A673 (cell line): Measurements from ENCODE around the gene OSM. TPM values are rescaled to one million over a fixed set of nuclear protein-coding genes. Genes with fewer than 3 reads are reported as not detected.

Experiments
- BruUV-seq: library from RNA; stranded (reverse); fragments of 400-500 nt; replicated peaks from 2 replicates; lab custom pipeline; 2021; lab: Mats Ljungman, UMichigan
- CTCF ChIA-PET: fragments of 300-600 bp; sonication (Branson Sonifier 250); formaldehyde crosslinking; loops from one replicate; lab custom pipeline; 2022; ENCODE audit warnings: antibody characterized with exemption; lab: Charles Lee
- POLR2A ChIA-PET: fragments of 300-600 bp; sonication (Branson Sonifier 250); formaldehyde crosslinking; loops from one replicate; lab custom pipeline; 2022; ENCODE audit warnings: antibody characterized with exemption; ENCODE audit not compliant: low non-redundant PET; lab: Charles Lee
- DNase-seq: peaks from one replicate; pipeline ENCODE4 v3.0.0-alpha.2; 2015; ENCODE audit warnings: low spot score
- H3K27ac ChIP-seq: fragments of 200-600 bp; sonication (generic); 2 replicates; pipeline ENCODE4 v1.5.1; 2016; ENCODE audit warnings: mixed run types, low read depth, mild to moderate bottlenecking, mixed read lengths, antibody characterized with exemption, low read length; ENCODE audit not compliant: poor library complexity, severe bottlenecking
- H3K27me3 ChIP-seq: fragments of 200-600 bp; sonication (generic); replicated peaks from 2 replicates; pipeline ENCODE4 v1.6.1; 2017; ENCODE audit warnings: mixed run types, low read depth, mild to moderate bottlenecking, mixed read lengths, antibody characterized with exemption, low read length; ENCODE audit not compliant: insufficient read depth, poor library complexity
- H3K36me3 ChIP-seq: fragments of 200-600 bp; sonication (generic); 2 replicates; pipeline ENCODE4 v1.6.1; 2016; ENCODE audit warnings: mixed run types, mild to moderate bottlenecking, mixed read lengths, antibody characterized with exemption, low read length; ENCODE audit not compliant: insufficient read depth, poor library complexity, severe bottlenecking
- H3K4me1 ChIP-seq: fragments of 200-600 bp; sonication (generic); 2 replicates; pipeline ENCODE4 v1.6.1; 2017; ENCODE audit warnings: mixed run types, mild to moderate bottlenecking, mixed read lengths, antibody characterized with exemption, low read length; ENCODE audit not compliant: insufficient read depth, poor library complexity, severe bottlenecking
- H3K4me3 ChIP-seq: fragments of 200-600 bp; sonication (generic); 2 replicates; pipeline ENCODE4 v1.5.1; 2016; ENCODE audit warnings: low read depth, mixed run types, mild to moderate bottlenecking, mixed read lengths, low read length; ENCODE audit not compliant: poor library complexity, severe bottlenecking
- H3K9me3 ChIP-seq: fragments of 200-600 bp; sonication (generic); 2 replicates; pipeline ENCODE4 v1.6.1; 2016; ENCODE audit warnings: mixed run types, low read depth, mild to moderate bottlenecking, mixed read lengths, antibody characterized with exemption, low read length; ENCODE audit not compliant: poor library complexity, severe bottlenecking
- CTCF ChIP-seq: fragments of 300-800, 200-600 bp; sonication (generic); conservative IDR thresholded peaks from 2 replicates; pipeline ENCODE4 v1.5.1; 2017; ENCODE audit warnings: low read depth, mild to moderate bottlenecking, antibody characterized with exemption, low read length, moderate library complexity, mixed read lengths
- EZH2 ChIP-seq: fragments of 200-600 bp; sonication (generic); IDR thresholded peaks from 2 replicates; pipeline ENCODE4 v1.6.1; 2017; ENCODE audit warnings: borderline replicate concordance, low read depth, mild to moderate bottlenecking, mixed read lengths, antibody characterized with exemption, low read length; ENCODE audit not compliant: poor library complexity, severe bottlenecking
- intact Hi-C: fragments of 100-400 bp; cut with micrococcal nuclease; formaldehyde crosslinking; loops from one replicate; pipeline ENCODE4 v1.10.0; 2022; ENCODE audit not compliant: unreplicated experiment
- total RNA-seq: library from RNA; stranded (reverse); gene quantifications from 2 replicates; pipeline ENCODE4 v1.2.3, GENCODE V29; 2021

The OSM gene
- total RNA-seq, 1 experiment from 2014 or later, result not detected

GRCh38 chr22:30273711-30274436 is 7.2 kb upstream of the OSM start:
- H3K27ac ChIP-seq, result no peak overlapping the region
- H3K9me3 ChIP-seq, result no peaks in the 10 kb centered on the region
- H3K4me3 ChIP-seq, result no peak overlapping the region
- no peak for TF ChIP-seq EZH2
- TF ChIP-seq CTCF, result no peak
- ChIA-PET POLR2A (interaction anchor here (0.6 kb wide), 1 partner anchor 667 kb away, joined by 3 read pairs; no protein-coding TSS in a partner anchor), CTCF (no interaction called here)
- no peaks in the 10 kb centered on the region for H3K36me3 ChIP-seq
- no peaks in the 10 kb centered on the region for H3K4me1 ChIP-seq
- H3K27me3 ChIP-seq, result no peaks in the 10 kb centered on the region
- DNase-seq, result no peak
- intact Hi-C loops, result no loop called here
- no TSS peak for BruUV-seq

GRCh38 chr22:30272781-30273601 is 6.3 kb upstream of the OSM start:
- Histone ChIP-seq H3K36me3 (no peaks in the 10 kb centered on the region), H3K27me3 (no peaks in the 10 kb centered on the region), H3K27ac (no peak overlapping the region), H3K4me3 (no peak overlapping the region), H3K4me1 (no peaks in the 10 kb centered on the region), H3K9me3 (no peaks in the 10 kb centered on the region)
- intact Hi-C loops, result no loop called here
- no peak for TF ChIP-seq EZH2
- no peak for TF ChIP-seq CTCF
- DNase-seq, result no peak
- POLR2A ChIA-PET, result no interaction called here
- CTCF ChIA-PET, result no interaction called here
- BruUV-seq, result no TSS peak

- POLR2A ChIA-PET, result no interaction called here
- H3K4me1 ChIP-seq, result no peaks in the 10 kb centered on the region
- intact Hi-C loops, result no loop called here
- DNase-seq, result no peak
- no peak overlapping the region for H3K4me3 ChIP-seq
- H3K36me3 ChIP-seq, result no peaks in the 10 kb centered on the region
- H3K27ac ChIP-seq, result no peak overlapping the region
- H3K9me3 ChIP-seq, result no peaks in the 10 kb centered on the region
- no peaks in the 10 kb centered on the region for H3K27me3 ChIP-seq
- CTCF ChIA-PET, result no interaction called here
- BruUV-seq, result no TSS peak
- TF ChIP-seq CTCF (no peak), EZH2 (no peak)
Observed at GRCh38 chr22:30270832-30271231, 4.2 kb upstream of the OSM start.
